HepG2 (cell line): ENCODE measurements around the gene DSCAM. TPM values are rescaled to one million over a fixed set of nuclear protein-coding genes. Genes with fewer than 3 reads are reported as not detected.

ENCODE experiments used
- ATAC-seq: fragments of 200-7000 bp; cut with Tn5 transposase; 3 replicates; pipeline ENCODE4 v1.9.1; 2020; ENCODE audit warnings: mild to moderate bottlenecking, moderate library complexity
- BruUV-seq: library from RNA; stranded (reverse); fragments of 400-500 nt; replicated peaks from 2 replicates; lab custom pipeline; 2021; lab: Mats Ljungman, UMichigan
- CTCF ChIA-PET: fragments of 300-600 bp; formaldehyde crosslinking; extraction: SDS; loops from one replicate; lab custom pipeline; 2021; ENCODE audit warnings: low total read pairs, inconsistent platforms, low intra/inter-chr PET ratio; lab: Yijun Ruan, JAX
- POLR2A ChIA-PET: fragments of 350-600 bp; sonication (Branson Sonifier 250); formaldehyde crosslinking; loops from one replicate; lab custom pipeline; 2020; ENCODE audit warnings: antibody characterized with exemption, inconsistent platforms; lab: Yijun Ruan, JAX
- DNase-seq: peaks from one replicate; pipeline ENCODE4 v3.0.0-alpha.2; 2015; ENCODE audit warnings: low spot score
- FAIRE-seq: peaks from 3 replicates; lab custom pipeline; 2011; peaks lifted over from hg19 to GRCh38; lab: Jason Lieb, UNC
- H2AFZ ChIP-seq: one replicate; pipeline ENCODE4 v1.6.1; 2011; ENCODE audit warnings: low read length, inconsistent platforms
- H3K27ac ChIP-seq: fragments of 300-600 bp; 3 replicates; pipeline ENCODE4 v1.8.0; 2011; ENCODE audit warnings: mixed run types, mild to moderate bottlenecking, mixed read lengths, low read length, inconsistent platforms; ENCODE audit not compliant: insufficient read depth; ENCODE audit errors: extremely low read length
- H3K27me3 ChIP-seq, 2 experiments: fragments of 200-600 bp in 1 of 2; 2 replicates in 1 of 2; 3 replicates in 1 of 2; pipeline versions ENCODE4 v1.6.0 to v1.8.0; 2011; ENCODE audit warnings: low read length in 2 of 2, mild to moderate bottlenecking in 2 of 2, moderate library complexity in 2 of 2, inconsistent platforms in 1 of 2; ENCODE audit not compliant: insufficient read depth in 2 of 2, control insufficient read depth in 1 of 2
- H3K36me3 ChIP-seq, 2 experiments: fragments of 200-600 bp in 1 of 2; replicated peaks in 1 of 2; 2 replicates in 1 of 2; 3 replicates in 1 of 2; pipeline versions ENCODE4 v1.5.1 to v1.8.0; 2011; ENCODE audit warnings: low read length in 2 of 2, inconsistent platforms in 1 of 2; ENCODE audit not compliant: insufficient read depth in 2 of 2, control insufficient read depth in 1 of 2
- H3K4me1 ChIP-seq: 2 replicates; pipeline ENCODE4 v1.5.1; 2012; ENCODE audit warnings: low read length, inconsistent platforms; ENCODE audit not compliant: insufficient read depth
- H3K4me2 ChIP-seq: 2 replicates; pipeline ENCODE4 v1.6.0; 2011; ENCODE audit warnings: low read depth, low read length, inconsistent platforms
- H3K4me3 ChIP-seq, 3 experiments: fragments of 200-600 bp in 1 of 3; sonication (generic), shearing (Covaris generic) in 1 of 3; replicated peaks in 1 of 3; 2 replicates each; pipeline ENCODE4 v1.5.1; 2011 to 2016; ENCODE audit warnings: low read length in 3 of 3, inconsistent platforms in 2 of 3, low read depth in 2 of 3, mild to moderate bottlenecking in 2 of 3, control low read depth in 1 of 3, mixed read lengths in 1 of 3; ENCODE audit not compliant: insufficient read depth in 1 of 3
- H3K79me2 ChIP-seq: one replicate; pipeline ENCODE4 v1.6.1; 2011; ENCODE audit warnings: low read length, inconsistent platforms; ENCODE audit not compliant: insufficient read depth
- H3K9ac ChIP-seq: 2 replicates; pipeline ENCODE4 v1.6.0; 2011; ENCODE audit warnings: mild to moderate bottlenecking, low read depth, low read length, inconsistent platforms; ENCODE audit not compliant: insufficient read depth
- H3K9me3 ChIP-seq: 2 replicates; pipeline ENCODE4 v1.5.1; 2012; ENCODE audit warnings: mild to moderate bottlenecking, low read length
- H4K20me1 ChIP-seq: 2 replicates; pipeline ENCODE4 v1.6.0; 2011; ENCODE audit warnings: inconsistent platforms, mild to moderate bottlenecking, low read length, moderate library complexity; ENCODE audit not compliant: insufficient read depth
- ETV6 ChIP-seq: sonication (generic); formaldehyde crosslinking; conservative IDR thresholded peaks from 2 replicates; pipeline ENCODE4 v1.4.0; 2020; ENCODE audit warnings: missing genetic modification reagents
- JARID2 ChIP-seq: sonication (generic); formaldehyde crosslinking; IDR thresholded peaks from 2 replicates; pipeline ENCODE4 v1.8.1; 2023; ENCODE audit warnings: missing genetic modification reagents, inconsistent platforms; ENCODE audit not compliant: insufficient replicate concordance
- POLR2G ChIP-seq: fragments of 200-400 bp; formaldehyde crosslinking; IDR thresholded peaks from 2 replicates; pipeline ENCODE4 v1.6.1; 2018; ENCODE audit warnings: mild to moderate bottlenecking, low read depth, low read length, moderate library complexity
- SP1 ChIP-seq, 2 experiments: fragments of 450-650 bp in 1 of 2; sonication (generic) in 1 of 2; formaldehyde crosslinking in 1 of 2; IDR thresholded peaks; 2 replicates each; pipeline versions ENCODE4 v1.4.0 to v1.6.1; 2016 to 2020; ENCODE audit warnings: missing genetic modification reagents in 1 of 2
- TRIM24 ChIP-seq: sonication (generic); formaldehyde crosslinking; IDR thresholded peaks from 2 replicates; pipeline ENCODE4 v1.8.0; 2022; ENCODE audit warnings: mild to moderate bottlenecking, missing genetic modification reagents
- ZNF292 ChIP-seq: sonication (generic); formaldehyde crosslinking; IDR thresholded peaks from 2 replicates; pipeline ENCODE4 v1.8.1; 2022; ENCODE audit warnings: mild to moderate bottlenecking, low read depth, missing genetic modification reagents, borderline replicate concordance
- WGBS: methylation state at CpG from one replicate; pipeline ENCODE4 v1.1.6; 2017; ENCODE audit warnings: low lambda C conversion rate; 5-methylcytosine and 5-hydroxymethylcytosine counted together
- in situ Hi-C: cut with HindIII; loops from 2 replicates; pipeline ENCODE4 v1.10.0; 2017; ENCODE audit warnings: low pct_unique_long_range_greater_than_20kb; ENCODE audit not compliant: extremely low pct_ligation_motif_present
- intact Hi-C: fragments of 100-400 bp; cut with micrococcal nuclease; formaldehyde crosslinking; loops from one replicate; pipeline ENCODE4 v1.10.0; 2022; ENCODE audit not compliant: unreplicated experiment
- polyA plus RNA-seq, 8 experiments: library from polyadenylated mRNA; depleted of rRNA in 3 of 8; stranded (reverse) in 7 of 8; unstranded in 1 of 8; fragments of >200 nt; fragmentation: Illumina TruSeq in 4 of 8; extraction: Trizol in 4 of 8; gene quantifications; 2 replicates each; pipeline versions ENCODE4 v1.2.1 to v1.2.3, GENCODE V29; 2011 to 2016; ENCODE audit warnings: low read depth in 4 of 8, missing spikeins in 1 of 8, mixed read lengths in 1 of 8; ENCODE audit not compliant: insufficient read depth in 1 of 8
- total RNA-seq, 5 experiments: library from RNA; depleted of rRNA; stranded (reverse); fragments of >200 nt; fragmentation: Illumina TruSeq; extraction: Trizol; gene quantifications; 2 replicates each; pipeline ENCODE4 v1.2.3, GENCODE V29; 2016; ENCODE audit warnings: low read depth in 1 of 5
- TF ChIP-seq, protein P1 (sequence below): IDR thresholded peaks from 2 replicates; pipeline ENCODE4 v1.6.1; 2016; ENCODE audit warnings: missing genetic modification reagents, missing compliant biosample characterization
- TF ChIP-seq, protein P2 (sequence below): sonication (generic); formaldehyde crosslinking; IDR thresholded peaks from 2 replicates; pipeline ENCODE4 v1.4.0; 2020; ENCODE audit warnings: mild to moderate bottlenecking, missing genetic modification reagents

Gene DSCAM
- total and polyA plus RNA-seq, 2 of the 13 experiments (the other 11 are each of a cell fraction or from before 2014, with no cell fraction given): not detected

DNA sequence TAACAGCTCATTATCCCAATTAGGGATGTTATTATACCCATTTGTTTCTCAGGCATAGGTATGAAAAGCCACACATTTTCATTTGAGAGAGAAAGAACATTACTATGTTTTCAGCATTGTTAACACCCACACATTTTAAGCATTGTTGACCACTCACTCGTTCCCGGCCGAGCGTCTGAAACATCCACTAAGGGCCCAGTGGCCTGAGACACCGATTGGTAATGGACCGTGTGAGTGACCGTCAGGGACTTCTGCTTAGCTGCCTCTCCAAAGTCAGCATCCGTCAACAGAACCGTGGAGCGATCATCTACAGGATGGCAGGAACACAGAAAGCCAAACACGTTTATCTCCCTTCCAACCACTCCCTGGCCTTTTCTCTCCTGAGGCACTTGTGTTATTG is 795.2 kb downstream of the DSCAM start:
- H3K4me1 ChIP-seq: no peaks in the 10 kb centered on the region
- no peaks in the 10 kb centered on the region for H3K79me2 ChIP-seq
- no peak overlapping the region for H3K4me2 ChIP-seq
- no peak overlapping the region for H3K4me3 ChIP-seq
- 44% methylated on average over 11 of the region's 11 CpGs for WGBS
- H3K9ac ChIP-seq: no peak overlapping the region
- ChIA-PET CTCF (no interaction called here), POLR2A (no interaction called here)
- intact Hi-C loops: no loop called here
- no peaks in the 10 kb centered on the region for H3K36me3 ChIP-seq
- in situ Hi-C loops: no loop called here
- FAIRE-seq: no peak
- no peaks in the 10 kb centered on the region for H4K20me1 ChIP-seq
- no TSS peak for BruUV-seq
- H3K27me3 ChIP-seq: no peaks in the 10 kb centered on the region
- TF ChIP-seq SP1 (IDR thresholded peaks at IDR 0.05): no peak
- TF ChIP-seq SP1 (CRISPR knock-in tag; IDR thresholded peaks at IDR 0.05): no peak
- TF ChIP-seq, protein P1, sequence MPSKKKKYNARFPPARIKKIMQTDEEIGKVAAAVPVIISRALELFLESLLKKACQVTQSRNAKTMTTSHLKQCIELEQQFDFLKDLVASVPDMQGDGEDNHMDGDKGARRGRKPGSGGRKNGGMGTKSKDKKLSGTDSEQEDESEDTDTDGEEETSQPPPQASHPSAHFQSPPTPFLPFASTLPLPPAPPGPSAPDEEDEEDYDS (CRISPR knock-in tag): no peak
- TF ChIP-seq ETV6 (CRISPR knock-in tag): no peak
- TF ChIP-seq ZNF292 (CRISPR knock-in tag): no peak
- TF ChIP-seq POLR2G: no peak
- TF ChIP-seq, protein P2, sequence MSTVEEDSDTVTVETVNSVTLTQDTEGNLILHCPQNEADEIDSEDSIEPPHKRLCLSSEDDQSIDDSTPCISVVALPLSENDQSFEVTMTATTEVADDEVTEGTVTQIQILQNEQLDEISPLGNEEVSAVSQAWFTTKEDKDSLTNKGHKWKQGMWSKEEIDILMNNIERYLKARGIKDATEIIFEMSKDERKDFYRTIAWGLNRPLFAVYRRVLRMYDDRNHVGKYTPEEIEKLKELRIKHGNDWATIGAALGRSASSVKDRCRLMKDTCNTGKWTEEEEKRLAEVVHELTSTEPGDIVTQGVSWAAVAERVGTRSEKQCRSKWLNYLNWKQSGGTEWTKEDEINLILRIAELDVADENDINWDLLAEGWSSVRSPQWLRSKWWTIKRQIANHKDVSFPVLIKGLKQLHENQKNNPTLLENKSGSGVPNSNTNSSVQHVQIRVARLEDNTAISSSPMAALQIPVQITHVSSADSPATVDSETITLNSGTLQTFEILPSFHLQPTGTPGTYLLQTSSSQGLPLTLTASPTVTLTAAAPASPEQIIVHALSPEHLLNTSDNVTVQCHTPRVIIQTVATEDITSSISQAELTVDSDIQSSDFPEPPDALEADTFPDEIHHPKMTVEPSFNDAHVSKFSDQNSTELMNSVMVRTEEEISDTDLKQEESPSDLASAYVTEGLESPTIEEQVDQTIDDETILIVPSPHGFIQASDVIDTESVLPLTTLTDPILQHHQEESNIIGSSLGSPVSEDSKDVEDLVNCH (CRISPR knock-in tag): no peak
- TF ChIP-seq TRIM24 (CRISPR knock-in tag): no peak
- TF ChIP-seq JARID2: no peak
- TF ChIP-seq, all 625 proteins: peak for 0
- ATAC-seq: no peak
- Histone ChIP-seq H3K9me3 (peaks cover 86% of the 10 kb centered on the region), H3K27ac (no peak overlapping the region), H2AFZ (no peak overlapping the region)
- no peak for DNase-seq
